HAP-1 (cell line): ENCODE measurements around the gene EPB41L4B.
"Not testable (repeated sequence)": the region's sequence is repeated elsewhere in the genome, so short reads cannot be mapped to it uniquely, and the experiment has no call there.

Experiments used
- DNase-seq, 2 experiments: peaks; one replicate each; pipeline ENCODE4 v3.0.0-alpha.2; 2016 to 2020; ENCODE audit warnings: low spot score in 2 of 2
- H3K27me3 ChIP-seq: fragments of 250-450 bp; sonication (Bioruptor Pico); 2 replicates; pipeline ENCODE4 v1.5.1; 2020; ENCODE audit warnings: low read depth, mild to moderate bottlenecking, moderate library complexity
- H3K36me3 ChIP-seq: fragments of 250-450 bp; sonication (Bioruptor Pico); replicated peaks from 2 replicates; pipeline ENCODE4 v1.5.1; 2020; ENCODE audit warnings: mild to moderate bottlenecking
- H3K4me1 ChIP-seq: fragments of 250-450 bp; sonication (Bioruptor Pico); 2 replicates; pipeline ENCODE4 v1.5.1; 2020; ENCODE audit warnings: mild to moderate bottlenecking
- H3K4me3 ChIP-seq: fragments of 250-450 bp; sonication (Bioruptor Pico); 2 replicates; pipeline ENCODE4 v1.5.1; 2020; ENCODE audit warnings: mild to moderate bottlenecking, moderate library complexity
- H3K9me3 ChIP-seq: fragments of 250-450 bp; sonication (Bioruptor Pico); 2 replicates; pipeline ENCODE4 v1.5.1; 2020; ENCODE audit warnings: mild to moderate bottlenecking, moderate library complexity
- in situ Hi-C: fragments of 300-500 bp; cut with MboI; formaldehyde crosslinking; loops from 3 replicates; pipeline ENCODE4 v1.14.3; 2020; ENCODE audit warnings: low sequenced_read_pairs, inconsistent platforms, mixed read lengths

EPB41L4B gene

DNA sequence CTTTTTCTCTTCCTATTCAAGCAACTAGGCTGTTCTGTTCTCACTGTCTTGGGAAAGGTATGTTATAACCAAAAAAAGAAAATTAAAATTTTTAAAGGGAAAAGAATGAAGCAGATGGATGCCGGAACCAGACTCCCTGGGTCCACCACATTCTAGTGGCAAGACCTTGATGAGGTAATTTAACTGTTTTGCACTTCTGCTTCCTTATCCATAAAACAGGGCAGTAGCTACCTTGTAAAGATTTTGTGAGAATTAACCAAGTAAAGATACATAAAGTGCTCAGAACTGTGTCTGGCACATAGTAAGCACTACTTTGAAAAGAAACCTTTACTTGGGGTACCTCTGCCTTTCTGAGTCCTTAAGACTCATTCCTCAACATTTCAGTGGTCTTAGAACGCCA is 17.0 kb downstream of the EPB41L4B start:
- DNase-seq: no peak
- Histone ChIP-seq H3K36me3 (peaks cover 2% of the 10 kb centered on the region; the same call in 1 of the 2 replicates), H3K4me3 (no peak overlapping the region), H3K9me3 (no peaks in the 10 kb centered on the region), H3K4me1 (no peaks in the 10 kb centered on the region), H3K27me3 (no peaks in the 10 kb centered on the region)
- in situ Hi-C loops: no loop called here

DNA sequence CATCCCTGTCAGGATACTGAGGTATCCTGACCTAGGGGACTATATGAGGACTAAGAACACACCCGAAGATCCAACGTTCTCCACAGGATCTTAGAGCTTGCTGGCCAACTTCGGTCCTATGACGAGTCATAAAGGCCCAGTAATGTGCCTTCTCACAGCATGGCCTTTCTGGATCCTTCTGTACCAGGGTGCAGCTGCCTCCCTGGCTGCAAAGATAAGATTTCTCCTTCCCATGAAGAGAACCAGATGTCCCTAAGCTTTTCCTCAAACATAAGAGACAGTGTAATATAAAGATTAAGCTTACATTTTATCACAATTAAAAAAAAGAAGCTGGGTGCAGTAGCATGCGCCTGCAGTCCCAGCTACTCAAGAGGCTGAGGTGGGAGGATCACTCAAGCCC is 18.3 kb downstream of the EPB41L4B start:
- in situ Hi-C loops: no loop called here
- Histone ChIP-seq H3K4me1 (no peaks in the 10 kb centered on the region), H3K36me3 (peaks cover 2% of the 10 kb centered on the region; the same call in 1 of the 2 replicates), H3K4me3 (no peak overlapping the region), H3K27me3 (no peaks in the 10 kb centered on the region), H3K9me3 (no peaks in the 10 kb centered on the region)
- no peak for DNase-seq

DNA sequence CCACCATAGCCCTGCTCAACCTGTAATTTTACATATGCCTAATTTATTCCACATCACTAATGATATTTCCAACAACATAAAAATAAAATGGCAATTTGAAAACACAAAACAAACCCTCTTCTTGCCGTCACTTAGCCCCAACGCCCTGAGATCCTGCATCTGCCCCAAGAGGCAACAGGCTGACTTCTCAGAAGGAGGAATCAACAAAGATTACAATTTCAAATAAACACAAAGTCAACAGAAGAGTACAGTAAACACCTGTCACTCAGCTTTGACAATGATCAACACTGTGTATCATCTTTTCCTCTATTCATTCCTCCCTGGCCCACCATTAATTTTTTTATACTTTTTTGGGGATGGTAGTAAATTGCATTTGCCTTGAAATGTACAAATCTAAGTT is 19.8 kb downstream of the EPB41L4B start:
- no peaks in the 10 kb centered on the region for H3K4me1 ChIP-seq
- in situ Hi-C loops: no loop called here
- no peaks in the 10 kb centered on the region for H3K9me3 ChIP-seq
- no peak overlapping the region for H3K4me3 ChIP-seq
- no peaks in the 10 kb centered on the region for H3K27me3 ChIP-seq
- peaks cover 2% of the 10 kb centered on the region; the same call in 1 of the 2 replicates for H3K36me3 ChIP-seq
- DNase-seq: no peak

DNA sequence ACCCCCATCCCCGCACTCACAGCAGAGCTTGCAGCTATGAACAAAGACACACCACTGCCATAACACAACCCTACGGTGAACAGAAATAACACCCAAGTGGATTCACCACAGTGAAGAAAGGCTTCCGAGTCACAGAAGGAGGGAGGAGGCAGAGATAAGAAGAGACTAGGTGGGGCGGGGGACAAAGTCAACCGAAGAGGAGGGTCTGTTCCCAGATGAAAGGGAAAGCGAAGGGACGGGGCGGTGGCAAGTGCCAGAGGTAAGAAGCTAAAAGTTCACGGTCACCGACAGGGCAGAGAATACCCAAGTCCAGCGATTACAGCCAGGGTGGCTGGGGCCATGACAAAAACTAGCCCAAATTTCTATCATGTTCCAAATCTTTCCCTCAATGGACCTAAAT is 21.0 kb downstream of the EPB41L4B start:
- Histone ChIP-seq H3K4me1 (no peaks in the 10 kb centered on the region), H3K36me3 (peaks cover 2% of the 10 kb centered on the region; the same call in 1 of the 2 replicates), H3K4me3 (no peak overlapping the region), H3K27me3 (no peaks in the 10 kb centered on the region), H3K9me3 (no peaks in the 10 kb centered on the region)
- DNase-seq: no peak
- in situ Hi-C loops: no loop called here

DNA sequence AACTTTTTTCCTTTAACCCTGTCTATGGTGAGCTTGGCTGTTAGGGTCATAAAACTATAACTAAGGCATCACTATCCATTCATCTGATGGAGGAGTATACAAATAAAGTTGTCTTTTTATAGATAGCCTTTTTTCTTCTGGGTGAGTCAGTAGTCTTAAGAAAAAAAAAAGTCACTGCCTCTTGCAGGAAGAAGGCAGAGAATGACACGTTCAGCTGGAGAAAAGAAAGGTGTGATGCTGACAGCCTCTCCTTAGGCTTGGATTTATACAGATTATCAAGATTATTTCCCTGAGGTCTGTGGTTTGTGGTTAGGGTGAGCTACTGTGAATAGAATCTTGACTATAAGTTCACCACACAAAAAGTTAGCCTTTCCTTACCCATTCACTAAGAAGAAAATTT is 23.0 kb downstream of the EPB41L4B start:
- Histone ChIP-seq H3K36me3 (peaks cover 2% of the 10 kb centered on the region; the same call in 1 of the 2 replicates), H3K27me3 (no peaks in the 10 kb centered on the region), H3K9me3 (no peaks in the 10 kb centered on the region), H3K4me3 (no peak overlapping the region), H3K4me1 (no peaks in the 10 kb centered on the region)
- DNase-seq: peak in 1 of 2 experiments; percentile 13
- in situ Hi-C loops: no loop called here

DNA sequence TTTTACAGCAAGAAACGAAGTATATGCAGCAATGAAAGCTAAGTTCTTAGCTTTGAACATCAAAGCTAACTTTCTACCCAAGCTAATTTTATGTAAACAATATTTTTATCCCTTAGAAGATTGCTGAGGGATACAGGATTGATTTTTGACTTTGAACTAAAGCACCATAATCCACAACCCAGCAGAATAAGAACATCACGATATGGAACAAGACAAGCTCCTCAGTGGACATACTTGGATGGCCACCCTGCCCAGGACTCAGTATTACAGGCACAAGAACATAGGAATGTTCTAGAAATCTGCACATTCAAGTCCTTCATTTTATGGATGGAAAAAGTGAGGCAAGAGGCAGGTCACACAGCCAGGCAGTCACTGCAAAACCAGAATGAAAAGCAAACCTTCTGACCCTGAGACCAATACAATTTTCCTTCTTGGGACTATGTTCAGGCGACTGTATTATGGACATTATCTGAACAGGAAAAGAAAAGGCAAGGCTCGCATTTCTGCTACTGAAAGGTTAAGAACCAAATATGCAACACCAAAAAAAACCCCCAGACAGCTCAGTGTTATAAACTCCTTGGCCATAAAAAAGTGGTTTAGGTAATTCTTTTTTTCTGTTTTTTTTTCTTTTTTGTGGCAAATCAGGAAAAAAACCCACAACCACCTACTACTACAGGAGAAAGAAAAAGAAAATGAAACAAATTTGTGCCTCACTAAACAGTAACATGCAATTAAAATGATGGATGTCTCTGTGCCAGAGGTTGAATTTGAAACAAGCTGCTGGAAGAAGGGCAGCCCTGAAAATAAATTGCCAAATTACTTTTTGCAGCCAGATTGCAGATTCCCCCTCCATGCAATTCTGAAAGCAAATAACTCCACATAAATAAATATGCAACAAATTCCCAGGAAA is 25.4 kb downstream of the EPB41L4B start:
- Histone ChIP-seq H3K36me3 (no peaks in the 10 kb centered on the region), H3K9me3 (no peaks in the 10 kb centered on the region), H3K27me3 (no peaks in the 10 kb centered on the region), H3K4me3 (no peak overlapping the region), H3K4me1 (no peaks in the 10 kb centered on the region)
- DNase-seq: no peak
- in situ Hi-C loops: no loop called here

DNA sequence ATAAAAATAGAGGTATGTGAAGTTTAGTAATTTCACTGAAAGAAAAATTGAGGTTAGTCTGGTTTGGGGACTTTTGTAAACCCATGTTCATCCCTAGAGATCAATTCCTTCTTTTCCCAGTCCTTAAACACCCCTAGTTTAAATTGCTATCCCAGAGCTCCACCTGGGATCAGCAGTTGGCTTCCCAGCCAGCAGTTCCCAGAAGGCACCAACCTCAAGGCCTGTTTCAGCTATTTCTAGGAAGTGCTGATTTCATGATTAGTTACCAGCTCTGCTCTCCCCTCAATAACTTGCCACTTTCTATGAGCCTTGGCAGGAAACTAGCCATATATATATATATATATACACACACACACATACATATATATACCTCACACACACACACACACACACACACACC is 30.5 kb downstream of the EPB41L4B start:
- H3K4me3 ChIP-seq: no peak overlapping the region
- DNase-seq: no peak
- no peaks in the 10 kb centered on the region for H3K4me1 ChIP-seq
- in situ Hi-C loops: no loop called here
- H3K27me3 ChIP-seq: no peaks in the 10 kb centered on the region
- no peaks in the 10 kb centered on the region for H3K9me3 ChIP-seq
- H3K36me3 ChIP-seq: no peaks in the 10 kb centered on the region

DNA sequence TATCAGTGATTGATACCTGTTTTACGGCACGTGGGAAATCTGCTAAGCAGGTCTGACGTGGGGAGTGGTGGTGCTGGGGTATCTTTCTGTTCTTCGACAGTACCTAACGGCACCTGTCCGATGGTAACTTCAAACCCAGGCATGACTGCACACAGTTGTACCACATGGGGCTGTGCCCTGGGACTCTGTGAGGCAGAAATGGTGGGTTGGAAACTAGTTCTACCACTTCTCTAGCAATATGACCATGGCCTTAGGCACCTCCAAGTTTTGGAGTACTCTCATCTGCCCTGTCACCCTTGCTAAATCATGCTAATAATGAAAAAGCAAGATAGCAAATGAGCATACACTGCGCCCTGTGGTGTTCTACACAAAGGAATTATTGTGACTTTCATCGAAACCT is 30.9 kb downstream of the EPB41L4B start:
- H3K27me3 ChIP-seq: no peaks in the 10 kb centered on the region
- in situ Hi-C loops: no loop called here
- no peak for DNase-seq
- H3K36me3 ChIP-seq: no peaks in the 10 kb centered on the region
- no peaks in the 10 kb centered on the region for H3K9me3 ChIP-seq
- H3K4me1 ChIP-seq: no peaks in the 10 kb centered on the region
- H3K4me3 ChIP-seq: no peak overlapping the region

DNA sequence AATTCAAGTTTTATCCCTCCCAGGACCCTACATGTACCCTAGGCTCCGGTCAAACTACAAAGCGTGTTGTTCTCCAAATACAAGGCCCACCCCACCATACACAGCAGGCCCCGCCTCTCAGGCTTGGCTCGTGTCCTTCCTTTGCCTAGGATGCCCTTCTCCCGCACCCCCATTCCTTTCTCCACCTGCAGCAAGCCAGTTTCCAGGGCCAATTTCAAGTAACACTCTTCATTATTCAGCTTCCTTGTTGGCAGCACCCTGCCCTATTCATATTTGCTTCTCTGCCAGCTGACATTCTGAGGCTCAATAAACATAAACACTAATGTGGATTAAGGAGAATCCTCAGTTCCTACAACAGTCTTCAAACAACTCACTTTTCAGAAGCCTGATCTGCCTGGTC is 31.7 kb downstream of the EPB41L4B start:
- H3K36me3 ChIP-seq: no peaks in the 10 kb centered on the region
- no peaks in the 10 kb centered on the region for H3K4me1 ChIP-seq
- no peaks in the 10 kb centered on the region for H3K9me3 ChIP-seq
- H3K4me3 ChIP-seq: no peak overlapping the region
- DNase-seq: no peak
- in situ Hi-C loops: no loop called here
- no peaks in the 10 kb centered on the region for H3K27me3 ChIP-seq

DNA sequence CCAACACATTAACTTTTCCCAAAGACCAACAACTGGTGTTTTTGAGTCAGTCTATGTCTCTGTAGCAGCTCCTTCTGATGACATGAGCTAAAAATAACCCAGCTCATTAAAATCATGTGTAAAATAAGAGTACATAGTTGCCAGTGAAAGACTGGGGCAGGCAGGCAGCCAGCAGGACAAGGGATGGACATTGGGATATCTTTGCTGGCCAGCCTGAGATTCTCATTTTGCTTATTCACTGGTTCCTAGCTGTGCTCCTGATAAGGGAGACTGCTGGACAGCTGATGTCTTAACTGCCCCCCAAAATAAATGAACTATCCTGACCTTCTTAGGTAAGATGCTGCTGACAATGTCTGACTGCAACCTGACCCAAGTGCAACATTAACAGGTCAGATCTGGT is 33.9 kb downstream of the EPB41L4B start:
- no peak for DNase-seq
- Histone ChIP-seq H3K9me3 (no peaks in the 10 kb centered on the region), H3K4me1 (no peaks in the 10 kb centered on the region), H3K27me3 (no peaks in the 10 kb centered on the region), H3K4me3 (no peak overlapping the region), H3K36me3 (no peaks in the 10 kb centered on the region)
- in situ Hi-C loops: no loop called here

DNA sequence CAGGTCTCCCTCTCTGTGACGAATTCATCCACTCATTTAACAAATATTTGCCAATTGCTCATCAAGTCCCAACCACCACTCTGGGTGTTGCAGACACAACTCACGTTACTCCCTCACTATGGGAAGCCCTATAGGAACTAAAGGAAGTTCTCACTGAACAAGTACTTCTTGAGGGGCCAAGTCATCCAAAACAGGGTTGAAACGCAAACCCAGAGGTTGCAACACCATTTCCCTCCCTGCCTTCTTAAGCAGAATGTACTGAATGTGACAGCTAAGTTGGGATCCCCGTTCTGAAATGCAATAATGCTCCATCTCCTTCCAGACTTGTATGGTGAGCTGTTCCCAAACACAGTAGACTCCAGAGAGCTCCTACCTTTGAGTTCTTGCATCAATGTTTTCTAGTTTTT is 34.3 kb downstream of the EPB41L4B start:
- no peak for DNase-seq
- in situ Hi-C loops: no loop called here
- Histone ChIP-seq H3K27me3 (no peaks in the 10 kb centered on the region), H3K36me3 (no peaks in the 10 kb centered on the region), H3K4me1 (no peaks in the 10 kb centered on the region), H3K9me3 (no peaks in the 10 kb centered on the region), H3K4me3 (no peak overlapping the region)

DNA sequence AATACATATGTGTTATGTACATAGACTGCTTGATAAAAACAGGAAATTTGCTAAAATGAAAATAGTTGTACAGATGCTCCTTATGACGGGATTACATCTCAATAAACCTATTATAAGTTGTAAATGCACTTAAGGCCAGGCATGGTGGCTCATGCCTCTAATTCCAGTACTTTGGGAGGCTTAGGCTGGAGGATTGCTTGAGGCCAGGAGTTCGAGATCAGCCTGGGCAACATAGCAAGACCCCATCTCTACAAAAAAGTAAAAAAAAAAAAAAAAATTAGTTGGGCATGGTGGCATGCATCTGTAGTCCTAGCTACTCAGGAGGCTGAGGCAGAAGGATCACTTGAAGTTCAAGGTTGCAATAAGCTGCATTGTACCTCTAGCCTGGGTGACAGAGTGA is 37.2 kb downstream of the EPB41L4B start:
- DNase-seq, in situ Hi-C loops, H3K27me3 ChIP-seq: not testable (repeated sequence)

DNA sequence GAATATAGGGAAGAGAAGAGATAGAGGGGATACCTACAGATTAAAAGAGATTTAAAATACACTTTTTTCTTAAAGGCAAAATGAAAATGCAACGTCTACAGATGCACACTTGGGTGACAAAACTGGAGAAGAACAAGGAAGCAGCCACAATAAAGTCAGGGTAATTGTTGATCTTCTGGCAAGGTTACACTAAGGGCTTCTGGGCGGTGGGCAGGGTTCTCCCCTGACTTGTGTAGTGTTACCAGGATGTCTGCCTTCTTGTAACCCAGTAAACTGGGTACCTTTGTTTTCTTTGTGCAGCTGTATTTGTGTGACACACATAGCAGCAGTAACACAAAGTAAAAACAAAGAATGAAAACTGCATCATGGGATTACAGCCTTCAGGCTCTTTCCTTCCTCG is 37.8 kb downstream of the EPB41L4B start:
- no peak overlapping the region for H3K4me3 ChIP-seq
- DNase-seq: no peak
- no peaks in the 10 kb centered on the region for H3K9me3 ChIP-seq
- no peaks in the 10 kb centered on the region for H3K27me3 ChIP-seq
- H3K36me3 ChIP-seq: no peaks in the 10 kb centered on the region; the same call in 1 of the 2 replicates
- no peaks in the 10 kb centered on the region for H3K4me1 ChIP-seq
- in situ Hi-C loops: no loop called here

More for the DNA sequence above, 37.2 kb downstream of the EPB41L4B start:
- H3K9me3 ChIP-seq, H3K4me3 ChIP-seq, H3K36me3 ChIP-seq, H3K4me1 ChIP-seq: not testable (repeated sequence)

DNA sequence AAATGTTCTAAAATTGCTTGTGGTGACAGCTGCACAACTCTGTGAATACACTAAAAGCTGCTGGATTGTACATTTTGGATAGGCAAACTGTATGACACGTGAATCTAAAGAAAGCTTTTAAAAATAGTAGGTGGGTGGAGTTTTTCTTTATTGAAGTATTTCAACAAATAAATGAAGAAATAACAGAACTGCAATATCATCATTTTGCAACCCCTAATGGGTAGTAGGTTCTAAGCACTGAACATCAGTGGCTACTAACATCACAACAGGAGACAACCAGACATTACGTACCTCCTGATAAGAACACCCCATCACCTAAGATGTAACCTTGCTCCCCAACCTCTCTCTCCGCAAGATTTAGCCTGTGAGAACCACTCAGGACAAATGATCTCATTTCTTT is 38.6 kb downstream of the EPB41L4B start:
- DNase-seq: no peak
- Histone ChIP-seq H3K9me3 (no peaks in the 10 kb centered on the region), H3K27me3 (no peaks in the 10 kb centered on the region), H3K4me1 (no peaks in the 10 kb centered on the region), H3K4me3 (no peak overlapping the region), H3K36me3 (no peaks in the 10 kb centered on the region; the same call in 1 of the 2 replicates)
- in situ Hi-C loops: no loop called here
